ENCODE measurements around the gene XXYLT1. TPM values are rescaled to one million over a fixed set of nuclear protein-coding genes. Genes with fewer than 3 reads are reported as not detected.

Gene XXYLT1
- total and polyA plus RNA-seq, 2 of the 8 experiments (the other 6 are each of a cell fraction or from before 2014, with no cell fraction given): 18.9 to 23.8 TPM

- Histone ChIP-seq H3K14ac (ENCODE audit: insufficient read length) (no peak overlapping the region), H3K18ac (ENCODE audit: extremely low read depth, low read length) (no peak overlapping the region), H3K27ac (ENCODE audit: low read depth, low read length) (no peak overlapping the region), H2AFZ (ENCODE audit: low read length) (no peak overlapping the region), H3K79me2 (ENCODE audit: control insufficient read depth in 1 of 2, insufficient read depth in 2 of 2, low read length in 2 of 2) (peaks cover 0 to 18% of the 10 kb centered on the region in 2 experiments; a peak in 2 of 4 replicates), H3K4me2 (ENCODE audit: insufficient read depth in 1 of 2, low read depth in 2 of 2, low read length in 2 of 2) (no peak overlapping the region), H2AK5ac (ENCODE audit: low read depth, low read length) (no peak overlapping the region), H2BK15ac (ENCODE audit: low read length) (peak overlapping the region; percentile 46; the same call in 1 of the 2 replicates), H3K4ac (replicated peaks; ENCODE audit: insufficient read length, low read depth, low read length) (no peak overlapping the region), H2BK20ac (ENCODE audit: low read length) (no peak overlapping the region), H3K23me2 (ENCODE audit: low read depth, low read length) (no peaks in the 10 kb centered on the region), H3K4me3 (ENCODE audit: extremely low read depth in 1 of 4, insufficient read depth in 2 of 4, low read depth in 3 of 4, low read length in 4 of 4) (no peak overlapping the region), H3K4me1 (replicated peaks in 1 of 4; ENCODE audit: control insufficient read depth in 3 of 4, insufficient read depth in 4 of 4, low read length in 3 of 4) (peaks cover 0 to 14% (median 6%) of the 10 kb centered on the region in 4 experiments; a peak in 6 of 7 replicates), H4K91ac (replicated peaks; ENCODE audit: insufficient read length, low read length) (no peak overlapping the region), H2BK5ac (ENCODE audit: low read depth, low read length) (0 out of 2 replicates have a peak overlapping the region, but pooled peaks have one; percentile 30), H3K23ac (ENCODE audit: insufficient read length) (no peak overlapping the region), H3K36me3 (ENCODE audit: control insufficient read depth in 2 of 4, insufficient read depth in 4 of 4, low read length in 3 of 4) (peaks cover 0 to 4% (median 2%) of the 10 kb centered on the region in 4 experiments; a peak in 3 of 8 replicates), H3K9me3 (ENCODE audit: insufficient read depth in 2 of 2, low read depth in 1 of 2, low read length in 1 of 2) (no peaks in the 10 kb centered on the region), H3K27me3 (replicated peaks in 1 of 4; ENCODE audit: control insufficient read depth in 3 of 4, extremely low read depth in 1 of 4, insufficient read depth in 3 of 4, low read length in 3 of 4) (no peaks in the 10 kb centered on the region), H2BK12ac (ENCODE audit: low read depth, low read length) (no peak overlapping the region), H4K5ac (ENCODE audit: insufficient read length, low read depth, low read length) (no peak overlapping the region), H3K9ac (replicated peaks in 1 of 4; ENCODE audit: extremely low read depth in 1 of 4, low read depth in 3 of 4, low read length in 3 of 4) (no peak overlapping the region), H2BK120ac (replicated peaks; ENCODE audit: low read depth, low read length) (no peak overlapping the region), H3K56ac (replicated peaks; ENCODE audit: insufficient read length, low read depth, low read length) (no peak overlapping the region), H3K79me1 (ENCODE audit: low read depth, low read length) (peaks cover 16% of the 10 kb centered on the region), H4K20me1 (replicated peaks in 1 of 2; ENCODE audit: control insufficient read depth in 1 of 2, insufficient read depth in 2 of 2, low read length in 2 of 2) (peaks cover 2 to 5% of the 10 kb centered on the region in 2 experiments), H4K8ac (ENCODE audit: extremely low read depth, insufficient read depth, low read length) (no peak overlapping the region)
- CTCF ChIA-PET (ENCODE audit: partially characterized antibody): interaction anchor here (0.5 to 1.7 kb wide), 14 partner anchors 12 to 1723 kb away, joined by 3 to 7 read pairs (median 3); partner anchors contain the start of gene LSG1
- no peak for FAIRE-seq
- TF ChIP-seq JUND (IDR thresholded peaks at IDR 0.05; ENCODE audit: low read length): no peak
- TF ChIP-seq SP4 (IDR thresholded peaks at IDR 0.05; ENCODE audit: low read length): no peak
- TF ChIP-seq HDAC2 (IDR thresholded peaks at IDR 0.05; ENCODE audit: borderline replicate concordance in 1 of 2, low read depth in 2 of 2, low read length in 2 of 2): no peak
- TF ChIP-seq USF2 (IDR thresholded peaks at IDR 0.05; ENCODE audit: low read length): no peak
- WGBS, 2 experiments (ENCODE audit: extremely low coverage in 1 of 2, insufficient coverage in 1 of 2, insufficient read length in 1 of 2, insufficient replicate concordance in 2 of 2, low coverage in 1 of 2, low lambda C conversion rate in 2 of 2, missing lambda C conversion rate in 1 of 2): 79% methylated on average over 3 of the region's 3 CpGs; no CpG with 5 or more reads in 1 of the 2 experiments
- DNase-seq (ENCODE audit: low read depth in 1 of 2, low spot score in 2 of 2): peak in 1 of 2 experiments; percentile 44
- POLR2A ChIA-PET (ENCODE audit: partially characterized antibody): interaction anchor here (0.9 to 1.2 kb wide), 4 partner anchors 9 to 30 kb away, joined by 3 to 4 read pairs (median 4); no protein-coding TSS in a partner anchor
These were observed 45.9 kb downstream of the XXYLT1 start for GRCh38 chr3:195224980-195225580.
